Fibroblast of lung (primary cell): ENCODE data around the gene SLC7A14.

Experiments
- EZH2 ChIP-seq: IDR thresholded peaks from 2 replicates; pipeline ENCODE4 v1.5.1; 2012; ENCODE audit warnings: low read length, control low read depth, mild to moderate bottlenecking; ENCODE audit errors: missing control alignments
- TF ChIP-seq, protein P1 (sequence below), 2 donors: IDR thresholded peaks in 1 of 2; conservative IDR thresholded peaks in 1 of 2; 1 replicate in 1 of 2; 2 replicates in 1 of 2; pipeline ENCODE4 v1.5.1; 2011 to 2012; ENCODE audit warnings: low read length in 2 of 2, control low read depth in 1 of 2, inconsistent platforms in 1 of 2, low read depth in 1 of 2, mild to moderate bottlenecking in 1 of 2

DNA sequence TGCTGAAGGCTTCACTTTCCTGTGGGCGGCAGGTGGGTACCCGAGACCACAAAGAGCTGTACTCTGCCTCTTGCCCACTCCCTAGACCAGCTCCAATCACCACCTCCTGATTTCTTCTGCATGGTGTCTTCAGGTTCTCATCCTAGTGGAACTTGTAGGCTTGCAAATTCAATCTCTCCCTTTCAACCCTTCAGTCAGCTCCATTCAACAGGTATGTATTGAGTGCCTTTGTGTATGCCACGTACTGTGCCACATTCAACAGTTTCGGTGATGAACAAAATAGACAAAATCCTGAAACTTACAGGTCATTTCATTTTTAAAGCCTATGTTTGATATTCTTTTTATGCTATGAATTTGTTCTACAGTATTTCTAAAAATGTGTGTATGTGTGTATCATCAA, 172.6 kb downstream of the SLC7A14 start:
- no peak for TF ChIP-seq EZH2
- TF ChIP-seq, protein P1, sequence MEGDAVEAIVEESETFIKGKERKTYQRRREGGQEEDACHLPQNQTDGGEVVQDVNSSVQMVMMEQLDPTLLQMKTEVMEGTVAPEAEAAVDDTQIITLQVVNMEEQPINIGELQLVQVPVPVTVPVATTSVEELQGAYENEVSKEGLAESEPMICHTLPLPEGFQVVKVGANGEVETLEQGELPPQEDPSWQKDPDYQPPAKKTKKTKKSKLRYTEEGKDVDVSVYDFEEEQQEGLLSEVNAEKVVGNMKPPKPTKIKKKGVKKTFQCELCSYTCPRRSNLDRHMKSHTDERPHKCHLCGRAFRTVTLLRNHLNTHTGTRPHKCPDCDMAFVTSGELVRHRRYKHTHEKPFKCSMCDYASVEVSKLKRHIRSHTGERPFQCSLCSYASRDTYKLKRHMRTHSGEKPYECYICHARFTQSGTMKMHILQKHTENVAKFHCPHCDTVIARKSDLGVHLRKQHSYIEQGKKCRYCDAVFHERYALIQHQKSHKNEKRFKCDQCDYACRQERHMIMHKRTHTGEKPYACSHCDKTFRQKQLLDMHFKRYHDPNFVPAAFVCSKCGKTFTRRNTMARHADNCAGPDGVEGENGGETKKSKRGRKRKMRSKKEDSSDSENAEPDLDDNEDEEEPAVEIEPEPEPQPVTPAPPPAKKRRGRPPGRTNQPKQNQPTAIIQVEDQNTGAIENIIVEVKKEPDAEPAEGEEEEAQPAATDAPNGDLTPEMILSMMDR (conservative IDR thresholded peaks at IDR 0.05 in 1 of 2, IDR thresholded peaks at IDR 0.05 in 1 of 2; ENCODE audit: low read depth in 1 of 2, low read length in 2 of 2), result no peak
